DOHH2 (cell line): ENCODE results near the gene OR3A1.

Experiments
- EZH2phosphoT487 ChIP-seq: fragments of 200-600 bp; sonication (generic); IDR thresholded peaks from 2 replicates; pipeline ENCODE4 v1.6.1; 2017; ENCODE audit warnings: borderline replicate concordance, mild to moderate bottlenecking, antibody characterized with exemption, low read length, moderate library complexity, mixed read lengths
- TF ChIP-seq, protein P1 (sequence below): fragments of 200-600 bp; sonication (generic); IDR thresholded peaks from one replicate; pipeline ENCODE4 v1.5.1; 2014; ENCODE audit warnings: antibody characterized with exemption, mild to moderate bottlenecking, low read depth, low read length; ENCODE audit not compliant: poor library complexity, severe bottlenecking

DNA sequence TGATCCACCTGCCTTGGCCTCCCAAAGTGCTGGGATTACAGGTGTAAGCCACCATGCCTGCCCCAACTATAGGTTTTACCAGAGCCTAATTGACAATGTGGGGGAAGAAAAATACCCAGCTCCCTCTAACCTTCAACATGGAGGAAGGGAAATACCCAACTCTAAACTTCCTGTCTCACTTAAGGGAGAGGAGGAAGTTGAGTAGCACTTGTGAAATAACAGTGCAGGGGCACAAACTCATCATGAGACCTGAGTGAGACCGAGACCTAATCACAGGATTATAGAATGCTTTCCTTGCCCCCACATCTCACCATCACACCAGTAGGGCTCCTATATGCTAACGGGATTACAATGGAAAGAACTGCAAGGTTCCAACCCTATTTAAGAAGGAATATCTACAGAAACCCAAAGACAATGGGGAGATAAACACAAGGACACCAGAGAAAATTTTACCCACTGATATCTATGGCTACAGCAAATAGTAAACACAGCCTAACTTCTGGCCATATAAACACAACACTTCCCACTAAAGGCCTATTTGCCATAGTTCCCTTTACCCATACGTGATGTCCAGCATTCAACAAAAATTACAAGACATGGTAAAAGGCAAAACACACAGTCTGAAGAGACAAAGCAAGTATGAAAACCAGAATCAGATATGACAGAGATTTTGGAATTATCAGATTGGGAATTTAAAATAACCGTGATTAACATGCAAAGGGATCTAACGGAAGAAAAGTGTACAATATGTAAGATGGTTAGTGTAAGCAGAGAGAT is 26.9 kb downstream of the OR3A1 start:
- TF ChIP-seq, protein P1, sequence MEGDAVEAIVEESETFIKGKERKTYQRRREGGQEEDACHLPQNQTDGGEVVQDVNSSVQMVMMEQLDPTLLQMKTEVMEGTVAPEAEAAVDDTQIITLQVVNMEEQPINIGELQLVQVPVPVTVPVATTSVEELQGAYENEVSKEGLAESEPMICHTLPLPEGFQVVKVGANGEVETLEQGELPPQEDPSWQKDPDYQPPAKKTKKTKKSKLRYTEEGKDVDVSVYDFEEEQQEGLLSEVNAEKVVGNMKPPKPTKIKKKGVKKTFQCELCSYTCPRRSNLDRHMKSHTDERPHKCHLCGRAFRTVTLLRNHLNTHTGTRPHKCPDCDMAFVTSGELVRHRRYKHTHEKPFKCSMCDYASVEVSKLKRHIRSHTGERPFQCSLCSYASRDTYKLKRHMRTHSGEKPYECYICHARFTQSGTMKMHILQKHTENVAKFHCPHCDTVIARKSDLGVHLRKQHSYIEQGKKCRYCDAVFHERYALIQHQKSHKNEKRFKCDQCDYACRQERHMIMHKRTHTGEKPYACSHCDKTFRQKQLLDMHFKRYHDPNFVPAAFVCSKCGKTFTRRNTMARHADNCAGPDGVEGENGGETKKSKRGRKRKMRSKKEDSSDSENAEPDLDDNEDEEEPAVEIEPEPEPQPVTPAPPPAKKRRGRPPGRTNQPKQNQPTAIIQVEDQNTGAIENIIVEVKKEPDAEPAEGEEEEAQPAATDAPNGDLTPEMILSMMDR = no peak
- no peak for TF ChIP-seq EZH2phosphoT487
